HG03558 (cell line): ENCODE data around the gene DAB2.

Source experiments
- ATAC-seq: cut with Tn5 transposase; IDR thresholded peaks from one replicate; pipeline ENCODE4 v1.9.1; 2021; ENCODE audit warnings: moderate number of reproducible peaks; ENCODE audit not compliant: unreplicated experiment; ENCODE audit errors: extremely low read depth

DAB2 gene

DNA sequence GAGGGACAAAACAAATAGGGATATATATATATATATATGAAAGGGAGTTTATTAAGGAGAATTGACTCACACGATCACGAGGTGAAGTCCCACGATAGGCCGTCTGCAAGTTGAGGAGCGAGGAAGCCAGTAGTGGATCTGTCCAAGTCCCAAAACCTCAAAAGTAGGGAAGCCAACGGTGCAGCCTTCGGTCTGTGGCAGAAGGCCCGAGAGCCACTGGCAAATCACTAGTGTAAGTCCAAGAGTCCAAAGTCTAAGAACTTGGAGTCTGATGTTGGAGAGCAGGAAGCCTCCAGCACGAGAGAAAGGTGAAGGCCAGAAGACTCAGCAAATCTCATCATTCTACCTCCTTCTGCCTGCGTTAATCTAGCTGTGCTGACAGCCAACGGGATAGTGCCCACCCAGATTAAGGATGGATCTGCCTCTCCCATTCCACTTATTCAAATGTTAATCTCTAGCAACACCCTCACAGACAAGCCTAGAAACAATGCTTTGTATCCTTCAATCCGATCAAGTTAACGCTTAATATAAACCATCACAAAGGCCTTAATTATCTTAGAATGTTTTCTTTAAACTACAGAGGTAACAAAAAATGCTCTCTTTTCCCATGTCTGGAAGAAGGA is 23.8 kb upstream of the DAB2 start:
- ATAC-seq = no peak

DNA sequence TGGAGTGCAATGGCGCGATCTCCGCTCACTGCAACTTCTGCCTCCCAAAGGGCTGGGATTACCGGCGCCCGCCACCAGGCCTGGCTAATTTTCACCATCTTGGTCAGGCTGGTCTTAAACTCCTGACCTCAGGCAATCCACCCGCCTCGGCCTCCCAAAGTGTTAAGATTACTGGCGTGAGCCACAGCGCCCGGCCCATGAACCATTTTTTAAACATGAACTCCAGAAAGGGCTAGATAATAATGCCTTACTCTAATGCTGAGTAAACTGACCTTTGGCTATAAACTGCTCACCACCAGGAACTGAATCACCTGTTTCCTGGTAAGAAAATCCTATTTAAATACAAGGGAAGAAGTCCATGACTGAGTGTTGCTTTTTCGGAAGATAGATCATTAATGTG is 23.2 kb upstream of the DAB2 start:
- no peak for ATAC-seq

DNA sequence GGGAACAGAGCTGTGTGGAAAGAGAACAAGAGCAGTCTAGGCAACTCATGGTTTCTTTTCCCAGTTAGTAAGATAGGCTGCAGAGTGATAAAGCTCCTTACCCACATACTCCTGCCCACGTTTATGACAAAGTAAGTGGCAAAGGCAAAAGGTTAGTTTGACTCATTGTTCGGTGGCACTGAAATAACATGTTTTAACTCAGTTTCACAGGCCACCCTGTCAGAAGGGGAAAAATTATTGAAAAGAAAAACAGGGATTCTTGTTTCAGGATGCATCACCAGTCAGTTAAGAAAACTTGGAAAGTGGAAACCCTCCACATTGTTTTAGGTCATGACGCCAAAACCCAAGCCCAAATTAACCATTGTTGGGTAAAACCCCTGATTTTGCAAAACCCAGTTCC is 22.3 kb upstream of the DAB2 start:
- no peak for ATAC-seq

DNA sequence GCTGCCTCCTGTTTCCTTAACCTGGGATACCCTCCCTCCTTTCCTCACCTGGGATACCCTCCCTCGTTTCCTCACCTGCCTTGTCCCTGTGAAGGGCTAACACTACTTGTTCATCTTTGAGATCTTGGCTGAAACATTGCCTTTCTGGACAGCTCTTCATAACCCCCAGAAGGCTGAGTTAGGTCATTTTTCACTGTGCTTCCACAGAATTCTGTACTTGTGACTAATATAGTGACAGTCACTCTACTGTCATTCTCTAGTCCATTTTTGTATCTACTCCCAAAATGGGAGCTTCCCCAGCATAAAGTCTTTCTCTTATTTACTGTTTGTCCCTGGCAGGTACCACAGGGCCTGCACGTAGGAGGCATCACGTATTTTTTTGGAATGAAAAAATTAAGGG is 21.5 kb upstream of the DAB2 start:
- no peak for ATAC-seq

DNA sequence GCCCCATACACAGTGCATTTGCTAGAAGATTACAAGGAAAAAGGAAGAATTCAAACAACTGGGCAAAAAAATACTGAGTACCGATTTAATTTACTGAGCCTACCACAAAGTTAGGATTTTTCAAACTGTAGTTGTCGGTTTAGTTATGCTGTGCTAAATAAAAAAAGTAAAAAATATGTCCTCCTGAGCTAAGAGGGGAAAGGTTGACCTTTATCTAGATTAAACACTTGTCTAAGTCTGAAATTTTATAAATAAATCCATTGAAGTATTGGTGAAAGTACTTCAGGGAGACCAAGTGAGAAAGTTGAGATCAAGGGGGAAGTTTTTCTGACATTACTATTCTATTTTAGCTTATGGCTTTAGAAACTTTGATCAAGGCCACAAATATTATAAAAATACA is 19.1 kb upstream of the DAB2 start:
- no peak for ATAC-seq

DNA sequence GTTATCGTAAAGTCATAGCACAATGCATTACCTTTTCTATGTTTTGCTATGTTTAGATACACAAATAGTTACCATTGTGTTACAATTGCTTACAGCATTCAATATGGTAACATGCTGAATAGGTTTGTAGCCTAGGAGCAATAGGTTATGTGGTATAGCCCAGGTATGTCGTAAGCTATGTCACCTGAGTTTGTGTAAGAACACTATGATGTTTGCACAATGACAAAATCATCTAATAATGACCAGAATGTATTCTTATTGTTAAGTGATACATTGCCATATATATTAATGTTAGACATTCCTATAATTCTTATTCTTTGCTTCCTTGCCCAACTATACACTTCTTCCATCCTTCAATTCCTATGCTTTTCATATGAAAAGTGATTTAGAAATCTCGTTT is 18.2 kb upstream of the DAB2 start:
- ATAC-seq = no peak

DNA sequence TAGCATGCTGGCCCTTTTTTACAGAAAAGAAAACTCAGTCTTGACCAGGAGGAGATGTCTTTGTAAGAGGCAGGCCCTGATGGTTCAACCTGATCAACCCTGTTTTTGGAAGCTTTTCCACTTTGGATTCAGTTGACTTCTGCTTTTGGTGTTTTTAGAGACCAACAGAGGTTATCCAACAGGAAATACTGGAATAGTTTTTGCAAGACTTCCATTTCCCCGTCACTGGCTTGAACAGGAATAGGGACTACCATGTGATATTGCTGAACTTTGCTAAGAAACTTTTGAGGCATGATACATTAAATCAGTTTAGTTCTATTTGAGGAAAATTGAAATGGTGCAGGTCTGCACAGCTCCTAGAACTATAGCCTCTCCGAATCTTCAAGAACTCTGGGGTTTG is 17.1 kb upstream of the DAB2 start:
- no peak for ATAC-seq

DNA sequence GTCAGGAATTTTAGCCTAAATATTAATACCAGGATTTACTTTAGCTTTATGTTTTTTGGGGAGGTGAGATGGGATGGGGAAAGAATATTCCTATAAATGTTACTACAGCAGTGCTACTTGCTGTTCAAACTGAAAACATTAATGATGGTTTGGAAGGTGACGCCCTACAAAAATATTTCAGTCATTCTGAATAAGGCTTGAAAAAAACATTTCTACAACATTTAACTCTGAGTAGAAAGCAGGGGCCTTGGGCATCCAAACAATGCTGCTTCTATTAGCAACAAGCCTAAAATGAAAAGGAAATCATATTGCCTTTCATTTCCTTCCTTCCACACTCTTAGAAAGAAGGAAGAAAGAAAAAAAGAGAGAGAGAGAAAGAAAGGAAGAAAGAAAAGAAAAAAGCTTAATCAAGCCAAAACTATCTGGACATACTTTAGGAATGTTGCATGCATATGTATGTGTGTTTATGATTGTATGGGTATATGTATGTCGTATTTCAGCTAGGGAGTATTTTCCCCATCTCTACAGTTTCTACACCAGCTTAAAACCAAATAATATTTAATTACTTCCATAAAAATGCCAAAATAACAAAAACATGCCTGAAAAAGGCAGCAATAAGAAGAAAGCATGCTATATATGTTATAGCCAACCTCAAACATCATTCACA is 16.3 kb upstream of the DAB2 start:
- ATAC-seq = no peak

DNA sequence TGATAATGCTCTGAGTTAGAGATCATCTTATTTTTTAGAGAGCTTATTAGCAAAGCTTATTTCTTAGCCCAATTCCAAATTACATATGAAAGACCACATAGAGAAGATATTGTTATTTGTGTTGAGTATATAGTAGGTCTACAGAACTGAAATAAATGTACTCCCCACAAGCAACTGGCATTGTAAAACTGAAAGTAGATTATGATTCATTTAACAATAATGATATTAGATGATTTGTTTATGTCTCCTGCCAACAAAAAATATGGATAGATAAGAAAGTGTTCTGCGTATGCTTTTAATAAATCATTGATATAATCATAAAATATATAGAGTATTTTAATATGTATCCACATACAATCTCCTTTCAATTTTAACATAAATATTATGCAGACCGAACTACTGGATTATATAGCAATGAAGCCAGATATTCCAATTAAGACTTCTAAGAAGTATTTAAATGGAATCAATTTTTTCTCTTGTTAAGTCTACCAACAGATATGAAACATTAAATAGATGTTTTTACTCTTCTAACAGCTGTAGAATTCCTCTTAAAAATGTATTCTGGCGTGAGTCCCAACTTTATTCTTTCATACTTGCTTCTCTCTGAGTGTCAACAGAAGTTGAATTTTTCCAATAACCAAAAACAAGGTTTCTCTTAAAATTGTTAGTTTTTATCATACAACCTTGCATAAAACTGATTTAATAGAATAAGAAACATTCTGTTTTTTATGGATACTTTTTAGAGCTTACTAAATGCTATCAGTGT is 15.6 kb upstream of the DAB2 start:
- ATAC-seq = no peak

DNA sequence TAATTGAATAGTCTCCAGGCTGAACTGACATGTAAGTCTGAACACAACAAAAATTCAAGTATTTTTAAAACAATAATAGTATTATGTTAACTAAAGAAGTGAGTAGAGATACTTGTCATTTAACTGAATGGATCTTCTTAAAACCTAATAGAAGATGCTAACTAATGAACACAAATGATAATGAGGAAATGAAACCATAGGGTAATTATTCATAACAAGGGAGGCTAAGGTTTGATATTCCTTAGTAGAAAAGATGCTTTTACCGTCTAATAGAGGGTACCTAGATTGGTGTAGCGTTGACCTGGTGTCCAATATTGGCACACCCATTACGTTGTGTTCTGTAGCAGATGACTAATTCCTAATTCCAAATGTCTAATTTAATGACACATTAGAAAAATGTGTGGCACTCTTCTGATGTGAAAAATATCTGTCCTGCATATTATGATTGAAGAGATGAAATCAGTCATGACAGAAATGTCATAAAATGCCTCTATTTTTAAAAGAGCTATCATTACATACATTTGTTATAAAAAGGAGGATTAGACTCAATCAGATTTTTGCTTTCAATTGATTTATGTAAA is 14.9 kb upstream of the DAB2 start:
- no peak for ATAC-seq

DNA sequence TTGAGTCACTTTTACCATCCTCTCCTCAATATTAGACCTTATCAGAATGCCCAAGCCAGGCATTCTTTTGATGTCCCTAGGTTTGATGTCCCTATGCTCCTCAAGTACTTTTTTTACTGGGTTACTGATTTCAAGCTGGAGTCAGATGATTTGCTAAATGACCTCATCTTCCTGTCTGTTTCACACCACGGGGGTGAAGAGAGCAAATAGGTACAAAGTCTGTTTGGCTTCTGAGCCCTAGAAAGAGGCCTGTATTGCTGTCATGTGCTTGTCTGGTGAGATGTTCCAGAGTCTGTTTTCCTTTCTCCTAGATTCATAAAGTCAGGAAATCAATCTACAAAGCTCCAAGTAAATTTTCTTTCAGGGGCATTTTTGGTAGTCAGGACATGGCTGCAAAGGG is 12.7 kb upstream of the DAB2 start:
- no peak for ATAC-seq

DNA sequence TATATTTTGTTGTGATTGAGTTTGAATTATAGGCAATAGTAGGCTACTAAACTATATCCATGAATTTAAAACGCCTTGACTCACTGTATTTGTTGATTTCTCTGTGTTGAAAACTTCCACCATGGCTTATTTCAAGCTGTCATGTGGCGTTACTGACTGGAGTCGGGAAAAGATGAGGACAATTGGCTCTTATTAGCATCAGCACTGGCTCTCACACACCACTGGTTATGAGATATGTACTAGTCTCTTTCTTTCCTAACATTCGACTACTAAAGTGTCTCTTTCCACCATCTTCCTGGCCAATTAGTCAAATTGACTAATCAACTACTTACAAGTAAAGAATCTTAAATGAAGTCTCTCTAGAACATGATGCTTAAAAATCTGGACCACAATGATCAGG is 9.1 kb upstream of the DAB2 start:
- ATAC-seq = no peak

DNA sequence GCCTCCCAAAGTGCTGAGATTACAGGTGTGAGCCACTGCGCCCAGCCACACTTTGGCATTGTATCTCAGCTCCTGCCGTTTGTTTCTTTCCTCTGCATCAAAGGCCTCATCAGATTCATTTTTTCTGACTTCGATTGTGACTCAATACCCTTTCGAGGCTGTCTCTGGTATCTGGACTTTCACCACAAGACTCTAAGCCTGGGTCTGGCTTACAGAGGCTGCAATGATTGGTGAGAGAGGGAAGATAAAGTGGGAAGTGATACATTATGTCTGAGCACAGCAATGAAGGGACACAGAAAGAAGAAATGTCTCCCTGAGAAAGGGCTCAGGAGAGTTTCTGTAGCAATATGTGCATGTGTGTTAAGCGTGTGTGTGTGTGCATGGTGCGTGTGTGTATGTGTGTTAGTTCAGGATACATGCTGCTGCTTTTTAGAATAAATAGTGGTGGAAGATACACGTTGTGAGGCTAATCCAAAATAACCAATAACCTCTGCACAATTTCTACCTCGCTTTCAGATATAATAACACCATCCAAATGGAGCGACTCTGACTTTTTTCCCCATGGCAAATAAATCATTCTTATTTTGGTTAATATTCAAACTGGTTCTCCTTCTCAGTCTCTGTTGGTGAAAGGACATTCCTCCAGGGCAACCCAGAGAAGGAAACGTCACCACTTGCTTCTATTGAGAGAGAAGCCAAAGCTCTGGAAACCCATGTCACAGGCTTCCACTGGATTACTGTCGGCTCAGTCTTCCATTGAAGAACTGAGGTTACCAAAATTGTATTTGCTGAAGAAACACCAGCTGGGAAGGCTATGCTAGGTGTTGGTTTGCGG is 8.1 kb upstream of the DAB2 start:
- no peak for ATAC-seq

DNA sequence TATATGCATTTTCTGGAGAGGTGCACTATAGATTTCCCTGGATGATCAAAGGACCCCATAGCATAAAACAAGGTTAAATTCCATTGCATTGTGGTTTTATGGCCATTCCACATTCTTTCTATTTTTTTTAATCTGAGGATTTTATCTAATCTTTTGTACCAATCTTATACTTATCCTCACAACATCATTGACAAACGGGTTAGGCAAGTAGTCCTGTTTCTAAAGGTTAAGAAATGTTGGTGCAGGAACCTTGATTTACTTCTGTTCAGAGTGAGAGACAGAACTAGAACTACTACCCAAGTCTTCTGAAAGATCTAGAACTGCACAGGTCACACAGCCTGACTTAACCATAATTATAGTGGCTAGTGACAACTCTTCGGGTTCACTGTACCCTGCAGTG is 5.7 kb upstream of the DAB2 start:
- no peak for ATAC-seq

DNA sequence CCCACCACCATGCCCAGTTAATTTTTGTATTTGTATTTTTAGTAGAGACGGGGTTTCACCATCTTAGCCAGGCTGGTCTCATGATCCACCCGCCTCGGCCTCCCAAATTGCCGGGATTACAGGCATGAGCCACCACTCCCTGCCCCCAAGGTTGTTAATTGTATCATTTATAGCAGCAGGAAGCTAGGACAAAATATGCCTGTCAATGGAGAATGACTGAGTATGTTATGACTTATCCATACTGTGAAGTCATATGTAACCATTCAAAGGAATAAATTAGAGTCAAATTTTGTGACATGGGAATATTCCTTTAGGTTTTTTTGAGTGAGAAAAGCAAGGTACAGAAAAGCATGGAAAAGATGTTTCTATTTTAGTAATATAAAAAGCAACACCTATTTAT is 3.9 kb upstream of the DAB2 start:
- ATAC-seq = no peak

DNA sequence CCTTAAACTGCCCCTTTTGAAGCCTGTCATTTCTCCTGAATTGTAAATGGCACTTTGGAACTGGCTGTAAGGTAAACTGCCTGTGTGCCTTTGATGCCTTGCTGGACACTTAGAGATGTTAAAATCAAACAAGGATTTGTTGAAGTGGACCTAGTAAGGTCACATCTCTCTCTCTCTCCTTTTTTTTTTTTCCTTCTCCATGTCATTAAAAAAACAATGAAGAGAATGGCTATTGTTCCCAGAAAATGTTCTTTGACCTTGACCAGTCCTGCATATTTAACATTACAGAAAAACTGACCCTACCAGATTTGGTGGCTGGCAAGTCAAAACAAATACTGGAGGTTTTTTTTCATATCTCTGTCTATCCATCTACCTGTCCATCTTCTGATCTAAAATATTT is 2.9 kb upstream of the DAB2 start:
- ATAC-seq = no peak

DNA sequence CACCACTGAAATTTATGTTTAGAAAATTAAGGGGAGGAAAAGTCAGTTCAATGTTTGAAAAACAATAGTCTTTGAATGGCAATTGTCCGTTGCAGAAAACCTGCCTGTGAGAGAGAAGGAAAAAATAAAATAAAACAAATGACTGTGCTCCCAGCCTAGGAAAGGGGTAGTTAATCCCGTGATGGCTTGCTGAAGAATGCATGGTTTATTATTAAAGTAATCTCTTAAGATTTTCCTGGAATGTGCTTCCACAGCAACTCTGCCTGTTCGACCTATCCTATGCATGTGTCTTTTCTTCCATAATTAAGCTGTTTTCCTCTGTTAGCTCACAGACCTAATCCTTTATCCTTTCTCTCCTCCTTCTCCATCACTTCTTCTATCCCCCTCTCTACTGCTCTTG is 2.4 kb upstream of the DAB2 start:
- ATAC-seq = no peak

DNA sequence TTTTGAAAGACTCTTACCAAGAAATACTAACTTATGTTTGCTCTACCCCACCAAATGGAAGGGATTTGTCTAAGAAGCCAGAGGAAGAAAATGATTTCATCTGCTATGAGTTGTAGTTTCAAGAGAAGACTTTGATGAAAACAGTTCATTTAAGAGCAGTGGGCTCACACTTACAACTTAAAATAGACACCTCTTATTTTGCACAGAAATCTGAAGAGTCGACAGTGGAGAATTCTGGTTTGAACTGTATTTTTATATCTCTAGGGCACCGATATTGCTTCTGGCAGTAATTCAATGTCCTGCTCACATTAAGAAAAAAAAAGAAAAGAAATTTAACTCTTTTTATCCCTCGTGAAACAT is 1.9 kb upstream of the DAB2 start:
- ATAC-seq = no peak

DNA sequence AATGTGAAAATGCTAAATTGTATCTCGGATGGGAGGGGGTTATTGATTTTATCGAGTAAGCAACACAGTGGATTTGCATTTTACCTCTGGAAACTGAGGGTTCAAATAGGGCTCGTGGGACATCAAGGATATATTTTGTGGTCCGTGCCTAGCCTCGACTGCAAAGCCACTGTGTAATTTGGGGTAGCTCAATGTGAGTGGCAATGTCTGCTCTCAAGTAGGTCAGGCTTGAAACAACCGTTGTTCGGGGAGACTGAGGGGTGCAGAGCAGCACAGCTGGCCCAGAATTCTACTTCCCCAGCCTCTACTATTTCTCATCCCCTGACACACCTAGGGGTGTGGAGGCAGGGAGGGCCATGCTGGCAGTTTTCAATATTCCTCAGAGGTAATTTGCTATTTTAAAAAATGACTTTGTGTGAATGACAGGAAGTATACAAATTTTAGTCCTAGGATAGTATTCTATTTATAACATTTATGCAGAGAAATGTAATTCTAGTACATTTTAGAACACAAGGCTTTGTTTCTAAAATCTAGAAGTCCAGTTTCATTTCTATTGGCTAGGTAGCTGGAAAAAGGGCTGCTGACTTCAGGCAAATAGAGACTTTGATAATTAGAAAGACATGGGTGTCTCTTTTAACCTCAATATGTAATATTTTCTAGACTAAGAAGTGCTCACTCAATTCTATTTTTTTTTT is 1.4 kb upstream of the DAB2 start:
- no peak for ATAC-seq

DNA sequence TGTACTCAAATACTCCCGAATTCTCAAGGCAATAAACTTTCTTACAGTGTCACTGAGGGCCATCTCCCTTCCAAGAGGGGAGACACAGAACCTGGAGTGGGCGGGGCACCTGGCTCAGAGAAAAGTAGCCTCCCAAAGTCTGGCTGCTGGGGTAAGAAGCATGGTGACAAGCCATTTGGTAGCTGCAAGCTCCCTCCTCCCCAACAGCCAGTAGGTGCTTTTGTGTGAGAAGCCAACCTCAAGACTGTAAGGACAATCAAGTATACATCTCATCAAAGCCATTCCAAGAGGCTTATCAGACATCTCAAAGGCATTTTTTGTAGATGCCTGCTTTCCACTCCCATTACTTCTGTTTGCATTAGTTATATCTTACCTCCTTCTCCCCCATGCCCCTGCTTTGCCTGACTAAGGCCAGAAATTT is 1.4 kb downstream of the DAB2 start:
- no peak for ATAC-seq
